Lower lobe of right lung (tissue), 2 donors: ENCODE data around the gene RHBDL1. TPM values are rescaled to one million over a fixed set of nuclear protein-coding genes. Genes with fewer than 3 reads are reported as not detected.
A peak's percentile ranks its signal among the peaks of the same experiment; 100 is the strongest.

Experiments
- ATAC-seq, 2 donors: fragments of 200-7000 bp; cut with Tn5 transposase; one replicate each; pipeline ENCODE4 v1.9.1; 2020 to 2022; ENCODE audit warnings: mild to moderate bottlenecking in 2 of 2, moderate library complexity in 2 of 2
- DNase-seq: peaks from one replicate; pipeline ENCODE4 v3.0.0-alpha.2; 2020
- H3K27ac ChIP-seq: fragments of 200-600 bp; one replicate; pipeline ENCODE4 v1.8.0; 2022
- H3K27me3 ChIP-seq: fragments of 200-600 bp; one replicate; pipeline ENCODE4 v1.8.0; 2022; ENCODE audit warnings: low read depth
- H3K36me3 ChIP-seq: fragments of 200-600 bp; one replicate; pipeline ENCODE4 v1.8.0; 2022; ENCODE audit warnings: mild to moderate bottlenecking
- H3K4me1 ChIP-seq: fragments of 200-600 bp; one replicate; pipeline ENCODE4 v1.8.0; 2022
- H3K4me3 ChIP-seq: fragments of 200-600 bp; one replicate; pipeline ENCODE4 v1.8.0; 2022; ENCODE audit warnings: mild to moderate bottlenecking
- H3K9me3 ChIP-seq: fragments of 200-600 bp; one replicate; pipeline ENCODE4 v1.8.0; 2022
- intact Hi-C: fragments of 100-400 bp; cut with DNase I; formaldehyde crosslinking; loops from one replicate; pipeline ENCODE4 v1.11.0; 2022
- total RNA-seq: library from RNA; stranded (reverse); fragmentation: NEBNext Ultra II Directional; extraction: Animal tissue kit (Norgen Biotek cat#: 25700); gene quantifications from one replicate; pipeline ENCODE4 v1.2.1, GENCODE V29; 2021
- TF ChIP-seq, protein P1 (sequence below): fragments of 200-600 bp; IDR thresholded peaks from one replicate; pipeline ENCODE4 v1.8.0; 2022; ENCODE audit warnings: antibody characterized with exemption, mild to moderate bottlenecking
- donor health status: DM: no; HTN: yes; CAD: no; lungs with severe emphysema.

Gene RHBDL1
- total RNA-seq, 1 donor from 2014 or later, result 2.0 TPM

DNA sequence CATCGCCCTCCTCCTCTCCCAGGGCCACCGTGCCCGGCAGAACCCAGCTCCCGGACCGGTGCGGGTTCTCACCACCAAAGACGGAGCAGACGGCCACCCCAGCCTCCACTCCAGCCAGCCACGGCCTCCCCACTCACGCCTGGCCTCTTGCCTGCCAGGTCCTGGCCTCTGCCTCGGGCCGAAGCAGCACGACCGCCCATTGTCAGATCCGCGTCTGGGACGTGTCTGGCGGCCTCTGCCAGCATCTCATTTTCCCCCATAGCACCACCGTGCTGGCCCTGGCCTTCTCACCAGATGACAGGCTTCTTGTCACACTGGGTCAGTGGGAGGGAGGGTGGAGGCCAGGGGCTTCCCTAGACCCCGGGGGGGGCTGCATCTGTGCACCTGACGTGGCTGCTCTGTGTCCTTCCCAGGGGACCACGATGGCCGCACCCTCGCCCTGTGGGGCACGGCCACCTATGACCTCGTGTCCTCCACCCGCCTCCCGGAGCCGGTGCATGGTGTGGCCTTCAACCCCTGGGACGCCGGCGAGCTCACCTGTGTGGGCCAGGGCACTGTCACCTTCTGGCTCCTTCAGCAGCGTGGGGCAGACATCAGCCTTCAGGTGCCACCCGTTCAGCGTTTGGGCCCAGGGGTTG lies 14.2 kb upstream of the RHBDL1 start:
- DNase-seq (no peak), ATAC-seq (no peak)
- TF ChIP-seq, protein P1, sequence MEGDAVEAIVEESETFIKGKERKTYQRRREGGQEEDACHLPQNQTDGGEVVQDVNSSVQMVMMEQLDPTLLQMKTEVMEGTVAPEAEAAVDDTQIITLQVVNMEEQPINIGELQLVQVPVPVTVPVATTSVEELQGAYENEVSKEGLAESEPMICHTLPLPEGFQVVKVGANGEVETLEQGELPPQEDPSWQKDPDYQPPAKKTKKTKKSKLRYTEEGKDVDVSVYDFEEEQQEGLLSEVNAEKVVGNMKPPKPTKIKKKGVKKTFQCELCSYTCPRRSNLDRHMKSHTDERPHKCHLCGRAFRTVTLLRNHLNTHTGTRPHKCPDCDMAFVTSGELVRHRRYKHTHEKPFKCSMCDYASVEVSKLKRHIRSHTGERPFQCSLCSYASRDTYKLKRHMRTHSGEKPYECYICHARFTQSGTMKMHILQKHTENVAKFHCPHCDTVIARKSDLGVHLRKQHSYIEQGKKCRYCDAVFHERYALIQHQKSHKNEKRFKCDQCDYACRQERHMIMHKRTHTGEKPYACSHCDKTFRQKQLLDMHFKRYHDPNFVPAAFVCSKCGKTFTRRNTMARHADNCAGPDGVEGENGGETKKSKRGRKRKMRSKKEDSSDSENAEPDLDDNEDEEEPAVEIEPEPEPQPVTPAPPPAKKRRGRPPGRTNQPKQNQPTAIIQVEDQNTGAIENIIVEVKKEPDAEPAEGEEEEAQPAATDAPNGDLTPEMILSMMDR, result no peak
- H3K4me3 ChIP-seq, result peak overlapping the region; percentile 5
- peaks cover 16% of the 10 kb centered on the region for H3K4me1 ChIP-seq
- intact Hi-C loops, result no loop called here
- no peaks in the 10 kb centered on the region for H3K9me3 ChIP-seq
- H3K27ac ChIP-seq, result peak overlapping the region; percentile 64
- peaks cover 11% of the 10 kb centered on the region for H3K36me3 ChIP-seq
- H3K27me3 ChIP-seq, result no peaks in the 10 kb centered on the region

DNA sequence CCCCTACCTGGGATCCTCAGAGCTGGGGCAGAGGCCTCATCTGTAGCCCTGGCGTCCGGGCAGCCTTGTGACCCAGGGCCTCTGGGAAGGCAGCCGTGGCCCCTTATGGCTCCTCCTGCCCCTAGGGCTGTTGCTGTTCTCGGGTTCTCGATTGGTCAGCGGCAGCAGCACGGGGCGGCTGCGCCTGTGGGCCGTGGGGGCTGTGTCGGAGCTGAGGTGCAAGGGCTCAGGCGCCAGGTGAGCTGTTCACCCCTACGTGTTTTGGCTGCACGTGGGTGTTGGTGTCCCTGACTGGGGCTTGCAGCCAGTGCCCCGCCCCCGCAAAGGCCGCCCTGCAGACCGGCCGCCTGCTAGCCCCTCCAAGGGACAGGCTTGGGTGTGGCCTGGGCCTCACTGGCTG lies 13.4 kb upstream of the RHBDL1 start:
- no peak for DNase-seq
- TF ChIP-seq, protein P1, result no peak
- H3K27me3 ChIP-seq, result no peaks in the 10 kb centered on the region
- intact Hi-C loops, result no loop called here
- peaks cover 16% of the 10 kb centered on the region for H3K4me1 ChIP-seq
- H3K9me3 ChIP-seq, result no peaks in the 10 kb centered on the region
- ATAC-seq, result no peak
- peaks cover 11% of the 10 kb centered on the region for H3K36me3 ChIP-seq
- no peak overlapping the region for H3K4me3 ChIP-seq
- no peak overlapping the region for H3K27ac ChIP-seq

DNA sequence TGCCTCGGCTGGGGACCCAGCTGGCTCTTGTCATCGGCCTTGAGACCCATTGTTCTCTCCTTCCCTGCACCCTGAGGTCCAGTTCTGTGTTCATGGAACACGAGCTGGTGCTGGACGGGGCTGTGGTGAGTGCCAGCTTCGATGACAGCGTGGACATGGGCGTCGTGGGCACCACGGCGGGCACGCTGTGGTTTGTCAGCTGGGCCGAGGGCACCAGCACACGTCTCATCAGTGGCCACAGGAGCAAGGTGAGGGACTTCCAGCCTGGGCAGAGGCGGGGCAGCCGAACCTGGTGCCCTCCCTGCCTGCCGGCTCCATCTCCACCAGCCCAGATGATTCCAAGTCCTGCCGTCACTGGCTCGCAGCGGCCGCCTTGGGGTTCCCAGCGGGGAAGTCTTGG lies 12.9 kb upstream of the RHBDL1 start:
- ATAC-seq, result no peak
- intact Hi-C loops, result no loop called here

DNA sequence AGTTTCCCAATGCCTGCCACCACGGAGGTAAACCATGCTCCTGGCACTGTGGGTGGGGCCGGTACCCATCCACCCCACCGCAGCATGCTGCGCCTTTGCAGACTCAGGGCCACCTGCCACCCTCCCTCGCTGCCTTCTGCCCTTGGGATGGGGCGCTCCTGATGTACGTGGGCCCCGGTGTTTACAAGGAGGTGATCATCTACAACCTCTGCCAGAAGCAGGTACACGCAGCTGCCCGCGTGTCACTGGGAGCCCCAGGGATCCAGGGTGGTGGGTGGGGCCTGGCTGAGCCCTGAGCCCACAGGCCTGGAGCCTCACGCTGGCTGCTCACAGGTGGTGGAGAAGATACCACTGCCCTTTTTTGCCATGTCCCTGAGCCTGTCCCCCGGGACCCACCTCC lies 8.9 kb upstream of the RHBDL1 start:
- H3K4me3 ChIP-seq, result no peak overlapping the region
- TF ChIP-seq, protein P1, result no peak
- intact Hi-C loops, result no loop called here
- peaks cover 24% of the 10 kb centered on the region for H3K36me3 ChIP-seq
- ATAC-seq (no peak), DNase-seq (no peak)
- no peaks in the 10 kb centered on the region for H3K27me3 ChIP-seq
- no peak overlapping the region for H3K27ac ChIP-seq
- peaks cover 20% of the 10 kb centered on the region for H3K4me1 ChIP-seq
- H3K9me3 ChIP-seq, result no peaks in the 10 kb centered on the region

More for the DNA sequence above, 12.9 kb upstream of the RHBDL1 start:
- Histone ChIP-seq H3K27me3 (no peaks in the 10 kb centered on the region), H3K36me3 (peaks cover 11% of the 10 kb centered on the region), H3K27ac (no peak overlapping the region), H3K9me3 (no peaks in the 10 kb centered on the region), H3K4me1 (peaks cover 22% of the 10 kb centered on the region), H3K4me3 (no peak overlapping the region)
- TF ChIP-seq, protein P1, result no peak
- no peak for DNase-seq

DNA sequence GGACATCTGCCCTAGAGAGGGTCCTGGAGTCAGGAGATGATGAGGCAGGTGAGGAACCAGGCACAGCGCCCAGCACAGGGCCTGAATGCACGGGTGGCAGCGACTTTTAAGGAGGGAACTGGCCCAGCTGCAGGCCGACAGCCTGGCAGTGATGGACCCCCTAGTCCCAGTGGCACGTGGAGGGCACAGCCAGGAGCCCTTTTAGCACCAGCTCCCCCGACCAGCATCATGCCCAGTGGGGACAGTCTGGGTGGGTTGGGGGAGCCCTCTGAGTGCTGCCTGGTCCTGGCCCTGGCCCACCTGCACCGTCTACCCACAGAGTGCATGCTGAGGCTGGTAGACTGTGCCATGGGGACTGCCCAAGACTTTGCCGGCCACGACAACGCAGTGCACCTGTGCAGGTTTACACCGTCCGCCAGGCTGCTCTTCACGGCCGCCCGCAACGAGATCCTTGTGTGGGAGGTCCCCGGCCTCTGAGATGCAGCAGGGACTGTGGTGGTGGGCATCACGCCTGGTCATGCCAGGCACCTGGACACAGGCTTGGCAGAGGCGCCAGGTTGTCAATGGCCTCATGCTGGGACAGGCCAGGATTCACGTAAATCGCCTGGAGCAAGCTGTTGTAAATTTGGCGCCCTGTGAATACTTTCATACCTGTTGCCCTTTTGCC lies 8.2 kb upstream of the RHBDL1 start:
- ATAC-seq (no peak), DNase-seq (no peak)
- no peaks in the 10 kb centered on the region for H3K9me3 ChIP-seq
- peaks cover 31% of the 10 kb centered on the region for H3K36me3 ChIP-seq
- H3K27me3 ChIP-seq, result no peaks in the 10 kb centered on the region
- peak overlapping the region; percentile 96 for H3K4me3 ChIP-seq
- intact Hi-C loops, result no loop called here
- peaks cover 18% of the 10 kb centered on the region for H3K4me1 ChIP-seq
- TF ChIP-seq, protein P1, result no peak
- peak overlapping the region; percentile 87 for H3K27ac ChIP-seq
